Thyroid gland (tissue), 4 donors: ENCODE data around the gene SRP54. TPM values are rescaled to one million over a fixed set of nuclear protein-coding genes. Genes with fewer than 3 reads are reported as not detected.

ENCODE experiments used
- DNase-seq, 2 donors: peaks; one replicate each; pipeline ENCODE4 v3.0.0-alpha.2; 2019
- H3K27ac ChIP-seq, 3 donors: fragments of 200-600 bp; sonication (generic); 1 replicate in 2 of 3; 2 replicates in 1 of 3; pipeline ENCODE4 v1.5.1; 2016 to 2019; ENCODE audit warnings: mild to moderate bottlenecking in 1 of 3, moderate library complexity in 1 of 3
- H3K27me3 ChIP-seq: fragments of 200-600 bp; sonication (generic); one replicate; pipeline ENCODE4 v1.5.1; 2019
- H3K36me3 ChIP-seq, 2 donors: fragments of 200-600 bp; sonication (generic); one replicate each; pipeline ENCODE4 v1.5.1; 2016 to 2019
- H3K4me1 ChIP-seq, 2 donors: fragments of 200-600 bp; sonication (generic); one replicate each; pipeline ENCODE4 v1.5.1; 2017 to 2019
- H3K4me3 ChIP-seq, 3 donors: fragments of 200-600 bp; sonication (generic); replicated peaks in 1 of 3; 1 replicate in 2 of 3; 2 replicates in 1 of 3; pipeline ENCODE4 v1.5.1; 2016; ENCODE audit warnings: mild to moderate bottlenecking in 1 of 3
- H3K9me3 ChIP-seq: fragments of 200-600 bp; sonication (generic); one replicate; pipeline ENCODE4 v1.5.1; 2017
- POLR2A ChIP-seq, 2 donors: fragments of 450-650 bp; IDR thresholded peaks; one replicate each; pipeline ENCODE4 v1.6.1; 2017; ENCODE audit warnings: antibody characterized with exemption in 2 of 2, mild to moderate bottlenecking in 2 of 2, moderate library complexity in 1 of 2
- whole genome bisulfite sequencing, 2 donors: methylation state at CpG; one replicate each; pipeline ENCODE4 v1.1.5; 2017; 5-methylcytosine and 5-hydroxymethylcytosine counted together
- intact Hi-C: fragments of 100-400 bp; cut with DNase I; formaldehyde crosslinking; loops from one replicate; pipeline ENCODE4 v1.15.1; 2023
- total RNA-seq, 4 donors: library from RNA; depleted of rRNA; stranded (reverse); fragments of >200 nt; gene quantifications; one replicate each; pipeline ENCODE4 v1.2.3, GENCODE V29; 2016
- TF ChIP-seq, protein P1 (sequence below), 6 experiments: fragments of 200-600 bp in 3 of 6; fragments of 450-650 bp in 3 of 6; sonication (generic) in 3 of 6; IDR thresholded peaks; one replicate each; pipeline ENCODE4 v1.5.1; 2016 to 2019; ENCODE audit warnings: antibody characterized with exemption in 6 of 6, mild to moderate bottlenecking in 2 of 6, inconsistent platforms in 1 of 6, moderate library complexity in 1 of 6

The SRP54 gene
- total RNA-seq, 4 donors from 2014 or later, result 58.5 to 122 (median 79.7) TPM

DNA sequence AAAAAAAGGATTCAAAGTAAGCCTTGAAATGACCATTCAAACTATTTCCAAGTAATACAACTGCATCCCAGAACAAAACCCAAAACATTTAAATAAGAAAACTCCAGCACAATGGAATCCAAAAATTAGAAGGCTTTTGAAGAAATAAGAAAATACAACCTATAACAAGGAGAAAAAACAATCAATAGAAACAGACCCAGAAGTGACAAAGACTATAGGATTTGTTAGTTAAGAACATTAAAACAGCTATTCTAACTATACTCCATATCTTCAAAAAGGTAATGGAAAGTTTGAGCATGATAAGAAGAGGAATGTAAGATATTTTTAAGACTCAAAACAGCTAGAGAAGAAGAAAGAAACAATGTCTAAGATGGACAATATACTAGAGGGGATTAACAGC lies 39.3 kb upstream of the SRP54 start:
- DNase-seq, result no peak
- no peak overlapping the region for H3K27ac ChIP-seq
- intact Hi-C loops, result no loop called here
- no peak overlapping the region for H3K4me3 ChIP-seq
- no peaks in the 10 kb centered on the region for H3K4me1 ChIP-seq
- no peaks in the 10 kb centered on the region for H3K36me3 ChIP-seq
- no peaks in the 10 kb centered on the region for H3K27me3 ChIP-seq
- TF ChIP-seq, protein P1, sequence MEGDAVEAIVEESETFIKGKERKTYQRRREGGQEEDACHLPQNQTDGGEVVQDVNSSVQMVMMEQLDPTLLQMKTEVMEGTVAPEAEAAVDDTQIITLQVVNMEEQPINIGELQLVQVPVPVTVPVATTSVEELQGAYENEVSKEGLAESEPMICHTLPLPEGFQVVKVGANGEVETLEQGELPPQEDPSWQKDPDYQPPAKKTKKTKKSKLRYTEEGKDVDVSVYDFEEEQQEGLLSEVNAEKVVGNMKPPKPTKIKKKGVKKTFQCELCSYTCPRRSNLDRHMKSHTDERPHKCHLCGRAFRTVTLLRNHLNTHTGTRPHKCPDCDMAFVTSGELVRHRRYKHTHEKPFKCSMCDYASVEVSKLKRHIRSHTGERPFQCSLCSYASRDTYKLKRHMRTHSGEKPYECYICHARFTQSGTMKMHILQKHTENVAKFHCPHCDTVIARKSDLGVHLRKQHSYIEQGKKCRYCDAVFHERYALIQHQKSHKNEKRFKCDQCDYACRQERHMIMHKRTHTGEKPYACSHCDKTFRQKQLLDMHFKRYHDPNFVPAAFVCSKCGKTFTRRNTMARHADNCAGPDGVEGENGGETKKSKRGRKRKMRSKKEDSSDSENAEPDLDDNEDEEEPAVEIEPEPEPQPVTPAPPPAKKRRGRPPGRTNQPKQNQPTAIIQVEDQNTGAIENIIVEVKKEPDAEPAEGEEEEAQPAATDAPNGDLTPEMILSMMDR (IDR thresholded peaks at IDR 0.05), result no peak
- TF ChIP-seq POLR2A (IDR thresholded peaks at IDR 0.05), result no peak
- no peaks in the 10 kb centered on the region for H3K9me3 ChIP-seq

DNA sequence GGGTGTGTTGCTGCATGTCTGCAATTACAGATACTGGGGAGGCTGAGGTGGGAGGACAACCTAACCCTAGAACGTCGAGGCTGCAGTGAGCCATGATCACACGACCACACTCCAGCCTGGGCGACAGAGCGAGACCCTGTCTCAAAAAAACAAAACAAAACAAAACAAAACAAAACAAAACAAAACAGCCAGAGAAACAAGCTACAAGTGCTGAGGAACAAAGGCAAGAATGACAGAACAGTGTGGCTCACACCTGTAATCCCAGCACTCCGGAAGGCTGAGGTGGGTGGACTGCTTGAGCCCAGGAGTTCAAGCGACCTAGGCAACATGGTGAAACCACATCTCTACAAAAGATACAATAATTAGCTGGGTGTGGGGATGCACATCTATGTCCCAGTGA lies 38.0 kb upstream of the SRP54 start:
- Histone ChIP-seq H3K36me3 (no peaks in the 10 kb centered on the region), H3K27me3 (no peaks in the 10 kb centered on the region), H3K27ac (no peak overlapping the region), H3K4me1 (no peaks in the 10 kb centered on the region), H3K4me3 (no peak overlapping the region), H3K9me3 (no peaks in the 10 kb centered on the region)
- TF ChIP-seq, protein P1 (IDR thresholded peaks at IDR 0.05), result no peak
- no peak for TF ChIP-seq POLR2A (IDR thresholded peaks at IDR 0.05)
- WGBS, 2 donors, result 93 to 97% methylated on average over 7 of the region's 7 CpGs
- no peak for DNase-seq
- intact Hi-C loops, result no loop called here

DNA sequence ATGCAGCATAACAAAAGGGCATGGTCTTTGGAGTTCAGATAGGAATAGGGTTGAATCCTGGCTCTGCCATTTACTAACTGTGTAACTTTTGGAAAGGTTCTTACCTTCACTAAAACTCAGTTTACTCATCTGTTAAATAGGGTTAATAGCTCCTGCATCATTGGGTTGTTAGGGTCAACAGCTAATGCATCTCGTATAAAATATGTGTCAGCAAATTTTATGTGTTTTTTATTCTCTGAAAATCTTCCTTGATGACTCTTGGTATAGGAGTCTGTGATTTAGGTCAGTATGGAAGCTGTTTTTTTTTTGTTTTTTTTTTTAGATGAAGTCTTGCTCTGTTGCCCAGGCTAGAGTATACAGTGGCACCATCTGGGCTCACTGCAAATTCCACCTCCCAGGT lies 36.1 kb upstream of the SRP54 start:
- intact Hi-C loops, result no loop called here
- H3K4me1 ChIP-seq, result no peaks in the 10 kb centered on the region
- H3K4me3 ChIP-seq, result no peak overlapping the region
- no peak for TF ChIP-seq POLR2A (IDR thresholded peaks at IDR 0.05)
- TF ChIP-seq, protein P1 (IDR thresholded peaks at IDR 0.05), result no peak
- no peaks in the 10 kb centered on the region for H3K9me3 ChIP-seq
- DNase-seq, result no peak
- WGBS, 2 donors, result 70 to 74% methylated on average over 1 of the region's 1 CpG
- H3K36me3 ChIP-seq, result no peaks in the 10 kb centered on the region
- H3K27me3 ChIP-seq, result no peaks in the 10 kb centered on the region
- H3K27ac ChIP-seq, result no peak overlapping the region

DNA sequence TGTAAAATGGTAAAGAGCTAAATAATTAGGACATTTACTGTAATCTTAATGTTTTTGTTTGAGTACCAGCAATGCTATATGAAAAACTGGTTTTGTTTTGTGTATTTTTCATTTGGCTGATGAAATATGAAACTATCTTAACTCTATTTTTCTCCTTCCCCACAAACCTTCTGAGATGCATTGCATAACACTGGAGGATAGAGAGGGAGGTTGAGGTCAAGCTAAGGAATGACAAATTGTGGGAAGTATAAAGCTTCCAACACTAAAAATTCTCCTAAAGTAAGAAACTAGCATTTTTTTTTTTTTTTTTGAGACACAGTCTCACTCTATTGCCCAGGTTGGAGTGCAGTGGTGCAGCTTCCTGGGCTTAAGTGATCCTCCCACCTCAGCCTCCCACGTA lies 31.5 kb upstream of the SRP54 start:
- no peaks in the 10 kb centered on the region for H3K36me3 ChIP-seq
- H3K4me1 ChIP-seq, result no peaks in the 10 kb centered on the region
- intact Hi-C loops, result no loop called here
- TF ChIP-seq, protein P1 (IDR thresholded peaks at IDR 0.05), result no peak
- no peak for TF ChIP-seq POLR2A (IDR thresholded peaks at IDR 0.05)
- no peak overlapping the region for H3K4me3 ChIP-seq
- 93 to 100% methylated on average over 1 of the region's 1 CpG for WGBS, 2 donors
- no peak overlapping the region for H3K27ac ChIP-seq
- H3K9me3 ChIP-seq, result no peaks in the 10 kb centered on the region
- no peak for DNase-seq
- H3K27me3 ChIP-seq, result no peaks in the 10 kb centered on the region

DNA sequence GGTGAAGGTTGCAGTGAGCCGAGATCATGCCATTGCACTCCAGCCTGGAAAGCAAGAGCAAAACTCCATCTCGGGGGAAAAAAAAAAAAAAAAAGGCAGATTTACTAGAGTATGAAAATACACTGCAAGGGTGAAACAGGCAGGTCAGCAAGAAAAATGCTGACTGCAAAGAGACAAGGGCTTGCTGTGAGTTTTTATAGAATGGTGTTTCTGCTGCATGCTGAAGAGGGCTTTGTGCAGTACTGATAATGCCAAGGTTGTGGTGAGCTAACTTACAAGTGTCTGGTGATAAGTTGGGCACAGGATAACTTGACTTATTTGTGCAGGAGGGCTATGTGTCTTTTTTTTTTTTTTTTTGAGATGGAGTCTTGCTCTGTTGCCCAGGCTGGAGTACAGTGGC lies 25.9 kb upstream of the SRP54 start:
- Histone ChIP-seq H3K27ac (no peak overlapping the region), H3K36me3 (no peaks in the 10 kb centered on the region), H3K9me3 (no peaks in the 10 kb centered on the region), H3K27me3 (no peaks in the 10 kb centered on the region), H3K4me1 (no peaks in the 10 kb centered on the region), H3K4me3 (no peak overlapping the region)
- 89 to 97% methylated on average over 2 of the region's 2 CpGs for WGBS, 2 donors
- TF ChIP-seq POLR2A (IDR thresholded peaks at IDR 0.05), result no peak
- TF ChIP-seq, protein P1 (IDR thresholded peaks at IDR 0.05), result no peak
- intact Hi-C loops, result no loop called here
- DNase-seq, result no peak
